ENCODE data around the gene FYCO1.

DNA sequence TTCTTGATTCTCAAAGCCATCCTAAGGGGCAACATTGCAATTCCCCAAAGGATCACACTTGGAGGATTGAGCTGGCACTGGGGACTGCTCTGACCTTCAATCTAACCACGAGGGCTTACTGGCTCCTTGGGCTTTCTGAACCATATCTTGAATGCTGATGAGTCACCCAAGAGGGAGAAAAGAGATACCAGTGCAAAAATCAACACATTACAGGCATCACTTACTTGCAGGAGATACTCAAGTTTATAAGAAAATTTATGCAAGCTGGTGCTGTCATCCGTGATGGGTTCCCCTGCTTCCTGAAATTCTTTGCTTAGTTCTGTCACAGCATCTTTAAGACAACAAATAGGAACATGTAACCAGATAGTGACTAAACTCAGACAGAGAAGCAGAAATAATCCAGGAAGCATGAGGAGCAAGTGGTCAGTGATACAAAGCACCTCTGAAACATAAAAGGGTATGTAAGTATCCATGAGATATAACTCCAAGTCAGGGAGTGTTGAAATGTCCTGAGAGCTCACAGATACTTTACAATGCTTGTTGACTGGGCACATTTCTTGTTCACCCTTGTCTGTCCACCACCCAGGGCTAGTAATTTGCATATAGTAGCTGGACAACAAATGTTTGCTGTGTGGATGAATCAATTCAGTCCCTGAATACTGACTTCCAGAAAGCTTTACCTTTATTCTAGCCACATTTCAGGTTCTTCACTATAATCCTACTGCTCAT, 14.1 kb downstream of the FYCO1 start:
- no peak for TF ChIP-seq POLR2A (IDR thresholded peaks at IDR 0.05; ENCODE audit: low read length)
- no peak for TF ChIP-seq GATA1 (IDR thresholded peaks at IDR 0.05; ENCODE audit: low read depth, low read length)

Data from erythroblast (primary cell).